ENCODE results near the gene TYROBP. TPM values are rescaled to one million over a fixed set of nuclear protein-coding genes. Genes with fewer than 3 reads are reported as not detected.

Gene TYROBP
- total RNA-seq, 1 experiment from 2014 or later = not detected

DNA sequence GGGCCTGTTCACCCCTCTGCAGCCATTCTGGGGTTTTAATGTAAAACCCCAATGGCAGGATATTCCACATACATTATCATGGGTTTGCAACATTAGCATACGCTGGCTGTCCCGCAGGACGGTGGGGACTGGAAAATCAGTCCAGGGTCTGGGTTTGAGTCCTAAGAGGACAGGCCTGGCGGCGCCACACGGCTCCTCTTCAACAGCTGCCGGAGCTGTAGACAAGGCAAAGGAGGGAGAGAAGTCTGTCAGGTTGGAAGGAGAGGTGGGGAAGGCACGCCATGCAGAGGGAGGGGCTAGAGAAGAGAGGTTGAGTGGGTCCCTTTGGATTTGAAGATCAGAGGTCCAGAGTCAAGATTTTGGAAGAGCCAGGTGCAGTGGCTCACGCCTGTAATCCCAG lies 19.7 kb downstream of the TYROBP start:
- no peak overlapping the region for H3T11ph ChIP-seq (ENCODE audit: low read length)
- no peak overlapping the region for H3K4me3 Mint-ChIP-seq

More for the DNA sequence above, 19.7 kb downstream of the TYROBP start:
- no peak overlapping the region for H2BK5ac ChIP-seq (ENCODE audit: insufficient read length, low read length)
- no peak overlapping the region for H2BK15ac ChIP-seq (ENCODE audit: low read depth, low read length)
- no peaks in the 10 kb centered on the region for H3K23me2 ChIP-seq (ENCODE audit: insufficient read length, low read depth, low read length, poor library complexity, severe bottlenecking)
- Mint-ChIP-seq H3K4me1 (no peaks in the 10 kb centered on the region), H3K9me3 (no peaks in the 10 kb centered on the region), H3K36me3 (ENCODE audit: insufficient read depth in 1 of 3, low read depth in 3 of 3) (peaks cover 34 to 65% (median 58%) of the 10 kb centered on the region in 3 experiments), H3K27me3 (ENCODE audit: low read depth) (no peaks in the 10 kb centered on the region), H3K27ac (peak overlapping the region in 1 of 3 experiments; percentile 38; a peak in 1 of 7 replicates)
- H4K8ac ChIP-seq (replicated peaks; ENCODE audit: insufficient read length, low read depth, low read length) = no peak overlapping the region
- TF ChIP-seq, protein P1, sequence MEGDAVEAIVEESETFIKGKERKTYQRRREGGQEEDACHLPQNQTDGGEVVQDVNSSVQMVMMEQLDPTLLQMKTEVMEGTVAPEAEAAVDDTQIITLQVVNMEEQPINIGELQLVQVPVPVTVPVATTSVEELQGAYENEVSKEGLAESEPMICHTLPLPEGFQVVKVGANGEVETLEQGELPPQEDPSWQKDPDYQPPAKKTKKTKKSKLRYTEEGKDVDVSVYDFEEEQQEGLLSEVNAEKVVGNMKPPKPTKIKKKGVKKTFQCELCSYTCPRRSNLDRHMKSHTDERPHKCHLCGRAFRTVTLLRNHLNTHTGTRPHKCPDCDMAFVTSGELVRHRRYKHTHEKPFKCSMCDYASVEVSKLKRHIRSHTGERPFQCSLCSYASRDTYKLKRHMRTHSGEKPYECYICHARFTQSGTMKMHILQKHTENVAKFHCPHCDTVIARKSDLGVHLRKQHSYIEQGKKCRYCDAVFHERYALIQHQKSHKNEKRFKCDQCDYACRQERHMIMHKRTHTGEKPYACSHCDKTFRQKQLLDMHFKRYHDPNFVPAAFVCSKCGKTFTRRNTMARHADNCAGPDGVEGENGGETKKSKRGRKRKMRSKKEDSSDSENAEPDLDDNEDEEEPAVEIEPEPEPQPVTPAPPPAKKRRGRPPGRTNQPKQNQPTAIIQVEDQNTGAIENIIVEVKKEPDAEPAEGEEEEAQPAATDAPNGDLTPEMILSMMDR (conservative IDR thresholded peaks at IDR 0.05) = no peak
- no peak overlapping the region for H3K4me2 ChIP-seq (ENCODE audit: insufficient read depth, insufficient read length, low read length)
- DNase-seq = no peak
- no peaks in the 10 kb centered on the region for H3K79me2 ChIP-seq (ENCODE audit: insufficient read depth, low read length)
- no peak overlapping the region for H3K23ac ChIP-seq (ENCODE audit: insufficient read length, low read depth, low read length)
- no peaks in the 10 kb centered on the region for H4K20me1 ChIP-seq (ENCODE audit: control insufficient read depth, insufficient read depth, insufficient read length)
- H3K14ac ChIP-seq (ENCODE audit: insufficient read depth, low read length) = no peak overlapping the region
- H2AK5ac ChIP-seq (ENCODE audit: insufficient read length, low read length) = no peak overlapping the region
- no peak overlapping the region for H2AFZ ChIP-seq (ENCODE audit: low read length)
- H3K18ac ChIP-seq (ENCODE audit: insufficient read length, low read depth, low read length) = no peak overlapping the region
- no peak overlapping the region for H3K27ac ChIP-seq (ENCODE audit: insufficient read length, low read depth, low read length)
- no peak overlapping the region for H3K4ac ChIP-seq (ENCODE audit: low read depth, low read length)
- no peak overlapping the region for H3K9ac ChIP-seq (ENCODE audit: extremely low read depth, insufficient read length, low read length)
- H4K91ac ChIP-seq (ENCODE audit: insufficient read length, low read depth, low read length) = no peak overlapping the region
- no peak overlapping the region for H4K5ac ChIP-seq (ENCODE audit: insufficient read length, low read depth, low read length)
- H3K56ac ChIP-seq (ENCODE audit: insufficient read length, low read depth, low read length) = no peak overlapping the region
- H2BK120ac ChIP-seq (ENCODE audit: low read depth, low read length, poor library complexity, severe bottlenecking) = no peak overlapping the region
- H2BK12ac ChIP-seq (ENCODE audit: insufficient read length, low read depth, low read length) = no peak overlapping the region
- no peaks in the 10 kb centered on the region for H3K27me3 ChIP-seq (ENCODE audit: insufficient read depth, low read length)
- no peak overlapping the region for H2BK20ac ChIP-seq (ENCODE audit: low read depth, low read length, poor library complexity, severe bottlenecking)
- no peaks in the 10 kb centered on the region for H3K79me1 ChIP-seq (ENCODE audit: insufficient read depth, low read depth, low read length, poor library complexity, severe bottlenecking)
- H3K4me1 ChIP-seq (ENCODE audit: insufficient read depth, low read length) = no peaks in the 10 kb centered on the region
- no CpG with 5 or more reads among the region's 9 CpGs for WGBS (ENCODE audit: extremely low coverage, insufficient read length, low lambda C conversion rate)
- no peaks in the 10 kb centered on the region for H3K9me3 ChIP-seq (ENCODE audit: control insufficient read depth, low read depth, low read length)
